ENCODE data around the gene DGKG.

Gene DGKG

GRCh38 chr3:186171521-186171920, 190.5 kb downstream of the DGKG start:
- DNase-seq (ENCODE audit: low spot score): no peak

- DNase-seq (ENCODE audit: low spot score): no peak
These were observed 191.5 kb downstream of the DGKG start for GRCh38 chr3:186170516-186170915.

DNA sequence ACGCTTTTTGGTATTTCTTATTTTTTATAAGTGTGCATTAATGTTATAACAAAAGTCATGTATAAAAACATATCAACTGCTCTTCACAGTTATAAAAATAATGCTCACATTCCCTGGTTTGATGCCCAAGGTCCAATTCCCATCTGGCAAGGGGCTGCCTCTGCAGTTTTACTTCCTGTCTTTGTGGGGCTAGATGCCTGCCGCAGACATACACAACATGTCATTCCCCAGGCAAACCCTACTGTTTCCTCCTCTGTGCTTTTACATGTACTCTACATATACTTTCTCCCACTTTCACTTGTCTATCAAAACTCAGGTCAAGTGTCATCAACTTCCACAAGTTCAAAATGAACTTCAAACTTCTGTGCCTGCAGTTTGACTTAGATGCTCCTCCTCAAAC, 192.7 kb downstream of the DGKG start:
- no peak for DNase-seq (ENCODE audit: low spot score)

DNA sequence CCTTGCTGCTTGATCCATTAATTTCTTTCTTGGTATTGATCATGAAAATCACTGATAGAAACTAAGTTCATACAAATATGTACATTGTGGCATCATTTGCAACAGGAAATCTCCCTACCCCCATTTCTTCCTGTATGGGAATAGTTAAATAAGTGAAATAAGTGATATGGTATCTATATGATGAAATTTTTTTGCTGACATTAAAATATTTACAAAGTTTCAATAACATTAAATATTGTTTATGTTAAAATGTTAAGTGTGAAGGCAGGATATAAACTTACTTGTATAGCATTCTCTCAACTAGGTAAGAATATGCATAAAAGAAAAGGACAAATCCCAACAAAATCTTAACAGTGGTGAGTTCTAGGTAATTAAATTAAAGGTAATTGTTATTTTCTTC, 193.1 kb downstream of the DGKG start:
- DNase-seq (ENCODE audit: low spot score): no peak

- no peak for DNase-seq (ENCODE audit: low spot score)
These were observed 194.2 kb downstream of the DGKG start for GRCh38 chr3:186167646-186168395.

DNA sequence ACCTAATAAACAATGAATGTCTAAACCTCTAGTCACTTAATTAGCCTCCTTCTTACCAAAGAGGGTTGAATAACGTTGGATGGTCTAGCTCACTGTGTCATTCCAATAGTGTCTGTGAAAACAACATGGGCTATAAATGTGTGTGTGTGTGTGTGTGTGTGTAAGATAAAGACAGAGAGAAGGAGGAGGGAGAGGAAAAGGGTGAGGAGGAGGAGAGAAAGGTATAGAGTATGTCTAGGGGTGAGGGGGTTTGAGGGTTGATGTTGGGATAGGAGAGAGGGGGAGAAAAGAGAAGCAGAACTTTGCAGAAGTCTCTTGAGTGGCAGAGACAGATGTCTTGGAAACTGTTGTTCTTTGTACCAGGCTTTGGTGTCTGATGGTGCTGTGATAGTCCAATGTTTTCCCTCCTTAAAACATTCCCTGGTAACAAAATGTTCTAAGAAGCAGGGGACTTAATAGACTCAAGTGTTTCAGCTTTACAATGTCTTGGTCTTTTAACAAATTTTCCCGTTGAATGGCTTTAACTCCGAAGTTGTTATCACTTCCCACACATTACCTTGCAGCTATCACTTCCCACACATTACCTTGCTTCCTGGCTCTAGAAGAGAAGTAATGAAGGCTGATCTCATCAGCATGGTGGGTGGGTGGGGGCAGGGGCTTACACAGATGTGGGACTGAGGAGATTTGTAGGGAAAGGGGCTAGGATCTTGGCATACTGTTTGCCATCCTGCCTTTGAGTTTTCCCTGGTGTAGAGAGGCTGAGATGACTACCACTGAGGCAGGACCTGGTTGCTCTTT, 195.3 kb downstream of the DGKG start:
- no peak for DNase-seq (ENCODE audit: low spot score)

DNA sequence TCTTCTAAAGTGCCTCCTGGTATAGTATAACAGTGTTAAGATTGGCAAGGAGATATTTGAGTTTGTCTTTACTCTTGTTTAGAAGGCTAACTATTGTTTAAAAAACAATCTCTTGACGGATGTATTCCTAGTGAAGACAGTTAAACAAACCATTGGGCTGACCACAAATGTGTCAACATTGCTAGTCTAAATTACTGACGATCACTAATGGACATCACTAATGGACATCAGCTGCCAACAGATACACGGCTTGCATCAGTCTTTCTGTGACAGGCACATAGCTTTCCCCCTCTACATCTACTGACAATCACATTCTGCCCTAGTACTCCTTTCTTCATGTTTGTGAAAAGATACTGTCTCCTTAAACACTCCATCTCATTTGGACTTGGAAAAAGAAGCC, 196.0 kb downstream of the DGKG start:
- DNase-seq (ENCODE audit: low spot score): no peak

- DNase-seq (ENCODE audit: low spot score): no peak
These were observed 196.7 kb downstream of the DGKG start for GRCh38 chr3:186165331-186165730.

- DNase-seq (ENCODE audit: low spot score): no peak
These were observed 197.3 kb downstream of the DGKG start for GRCh38 chr3:186164696-186165095.

DNA sequence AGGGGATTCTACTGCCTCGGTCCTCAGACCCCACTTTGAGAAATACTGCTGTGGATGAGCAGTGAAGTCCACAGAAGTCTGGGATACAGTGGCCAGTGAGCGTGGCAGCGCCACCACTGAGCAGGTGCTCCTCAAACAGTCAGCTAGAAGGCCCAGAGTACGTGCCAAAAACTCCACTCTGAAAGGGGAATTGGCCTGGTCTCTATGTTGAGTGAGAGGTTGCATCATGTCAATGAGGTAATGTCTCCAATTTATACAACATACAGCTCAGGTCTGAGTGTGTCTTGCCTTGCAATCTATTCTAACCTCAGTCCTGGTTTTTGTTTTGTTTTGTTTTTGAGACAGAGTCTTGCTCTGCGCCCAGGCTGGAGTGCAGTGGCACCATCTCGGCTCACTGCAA, 199.8 kb downstream of the DGKG start:
- DNase-seq (ENCODE audit: low spot score): no peak

DNA sequence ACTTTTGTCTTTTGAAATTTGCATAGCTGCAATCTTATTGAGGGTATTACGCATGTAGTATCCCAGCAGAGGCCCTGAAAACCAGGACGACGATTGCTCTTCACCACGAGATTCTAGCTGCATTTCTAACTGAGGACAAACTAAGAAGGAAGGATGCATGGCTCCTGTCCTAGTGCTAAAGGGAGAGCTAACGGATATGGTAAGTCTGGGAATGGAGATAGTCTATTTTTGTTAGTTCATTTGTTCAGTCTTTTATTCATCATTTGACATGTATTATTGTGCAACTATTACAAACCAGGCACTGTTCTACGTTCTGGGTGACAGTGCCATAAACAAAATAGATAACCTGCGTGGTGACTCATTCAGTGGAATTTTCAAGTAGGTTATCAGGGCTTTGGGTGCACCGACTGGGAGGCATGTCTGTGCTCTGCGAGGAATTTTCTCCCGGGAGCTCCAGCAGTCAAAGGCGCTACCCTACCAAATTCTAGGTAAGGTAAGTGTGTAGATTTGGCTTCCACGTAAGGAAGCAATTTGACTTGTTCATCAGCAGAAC, 201.3 kb downstream of the DGKG start:
- no peak for DNase-seq (ENCODE audit: low spot score)

DNA sequence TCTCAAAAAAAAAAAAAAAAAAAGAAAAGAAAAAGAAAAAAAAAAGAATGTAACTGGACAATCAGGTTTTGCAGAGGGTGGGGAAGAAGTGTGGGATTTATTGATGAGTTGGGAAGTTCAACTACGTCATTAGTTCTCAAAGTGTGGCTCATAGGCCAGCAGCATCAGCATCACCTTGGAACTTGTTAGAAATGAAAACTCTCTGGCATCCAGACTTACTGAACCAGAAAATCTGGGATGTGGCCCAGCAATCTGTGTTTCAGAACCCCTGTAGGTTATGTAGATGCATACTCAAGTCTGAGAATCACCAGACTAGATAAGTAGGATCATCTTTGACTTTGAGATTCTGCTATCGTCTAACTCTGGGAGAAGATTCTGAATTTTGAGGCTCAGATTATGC, 207.4 kb downstream of the DGKG start:
- DNase-seq (ENCODE audit: low spot score): no peak

GRCh38 chr3:186152889-186153292, 209.1 kb downstream of the DGKG start:
- no peak for DNase-seq (ENCODE audit: low spot score)

- no peak for DNase-seq (ENCODE audit: low spot score)
These were observed 209.7 kb downstream of the DGKG start for GRCh38 chr3:186152361-186152798.

GRCh38 chr3:186151077-186151971, 210.7 kb downstream of the DGKG start:
- DNase-seq (ENCODE audit: low spot score): no peak

GRCh38 chr3:186150041-186150830, 211.8 kb downstream of the DGKG start:
- no peak for DNase-seq (ENCODE audit: low spot score)

DNA sequence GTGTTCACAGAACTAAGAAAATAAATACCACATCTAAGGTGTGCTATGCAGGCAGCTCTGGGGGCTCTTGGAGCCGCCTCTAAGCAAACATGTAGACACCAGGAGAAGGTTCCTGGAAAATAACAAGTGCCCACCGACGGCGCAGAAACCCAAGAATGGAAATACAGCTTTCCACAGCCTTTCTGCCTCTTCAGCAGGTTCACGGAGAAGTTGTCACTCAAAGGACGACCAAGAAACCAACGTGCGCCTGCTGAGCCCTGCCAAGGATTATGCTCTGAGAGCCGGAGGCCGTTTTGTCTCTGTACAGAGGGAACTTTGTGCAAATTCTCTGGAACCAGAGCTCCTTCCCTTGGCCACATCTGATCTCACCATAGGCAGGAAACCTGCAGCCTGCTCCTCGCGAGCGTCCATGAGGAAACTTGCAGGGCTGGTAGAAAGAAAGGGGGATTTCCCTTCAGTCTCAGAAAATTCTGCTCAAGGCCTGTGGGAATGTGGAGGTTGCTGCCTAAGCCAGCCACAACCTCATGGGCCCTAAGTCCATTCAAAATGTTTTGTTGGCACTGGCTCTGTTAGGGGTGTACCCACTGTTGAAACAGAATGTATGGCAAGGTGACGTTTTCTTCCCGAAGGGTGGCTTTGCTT, 212.6 kb downstream of the DGKG start:
- DNase-seq (ENCODE audit: low spot score): no peak

GRCh38 chr3:186144257-186144656, 217.8 kb downstream of the DGKG start:
- no peak for DNase-seq (ENCODE audit: low spot score)

DNA sequence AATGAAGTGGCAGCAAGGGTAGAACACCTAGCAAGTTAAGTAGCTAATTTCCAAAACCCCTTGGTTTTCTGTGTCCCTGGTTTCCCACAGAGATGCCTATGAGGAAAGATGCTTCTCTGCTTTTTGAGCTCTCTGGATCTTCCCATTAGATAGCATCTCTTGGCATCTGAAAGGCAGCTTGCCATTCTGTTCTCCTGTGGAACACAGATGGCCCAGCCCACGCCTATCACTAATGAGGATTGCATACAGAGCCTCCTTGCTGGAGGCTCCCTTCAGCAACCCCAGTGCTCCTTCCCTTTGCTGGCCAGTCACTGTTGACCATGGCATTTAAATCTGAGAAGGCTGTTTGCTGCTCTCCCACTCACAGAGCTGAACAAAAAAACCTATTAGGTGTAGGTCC, 218.8 kb downstream of the DGKG start:
- DNase-seq (ENCODE audit: low spot score): no peak

DNA sequence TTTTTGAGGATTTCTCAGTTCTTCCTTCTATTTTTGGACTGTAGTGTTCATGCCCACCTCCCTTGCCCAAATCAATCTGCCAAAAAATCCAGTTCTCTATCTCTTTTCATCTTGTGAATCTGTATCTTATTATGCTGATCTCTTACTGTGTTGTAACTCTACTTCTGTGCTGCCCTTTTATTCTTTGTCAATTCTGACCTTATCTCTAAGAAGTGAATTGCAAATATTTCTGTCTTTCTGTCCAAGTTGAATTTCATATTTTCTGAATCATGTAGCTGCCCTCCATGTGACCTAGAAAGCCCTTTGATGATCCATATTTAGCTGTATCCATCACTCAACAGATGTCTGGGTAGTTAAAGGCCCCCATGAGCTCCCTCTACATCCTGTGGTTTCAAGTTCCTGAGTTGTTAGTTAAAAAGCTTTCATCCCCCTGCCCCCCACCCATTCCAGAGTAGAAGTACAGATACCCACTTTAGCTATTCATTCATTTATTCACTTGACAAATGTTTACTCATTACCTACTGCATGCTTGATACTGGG, 219.6 kb downstream of the DGKG start:
- DNase-seq (ENCODE audit: low spot score): no peak

- no peak for DNase-seq (ENCODE audit: low spot score)
These were observed 220.2 kb downstream of the DGKG start for GRCh38 chr3:186141790-186142189.

Data from hematopoietic multipotent progenitor cell treated with erythropoietin and hydrocortisone succinate and interleukin-3 and kit ligand, for 17 days (in vitro differentiated cells).